Measurements from ENCODE around the gene TBC1D20.
"Not testable (repeated sequence)": the region's sequence is repeated elsewhere in the genome, so short reads cannot be mapped to it uniquely, and the experiment has no call there.

Gene TBC1D20

GRCh38 chr20:475463-476357 is 13.4 kb upstream of the TBC1D20 start:
- no peak for DNase-seq (ENCODE audit: low spot score)

- no peak for DNase-seq (ENCODE audit: low spot score)
Observed at GRCh38 chr20:474581-474980, 12.2 kb upstream of the TBC1D20 start.

GRCh38 chr20:472889-473292 is 10.6 kb upstream of the TBC1D20 start:
- no peak for DNase-seq (ENCODE audit: low spot score)

- DNase-seq (ENCODE audit: low spot score), result no peak
Observed at GRCh38 chr20:472137-472846, 10.0 kb upstream of the TBC1D20 start.

- no peak for DNase-seq (ENCODE audit: low spot score)
Observed at GRCh38 chr20:469746-470490, 7.6 kb upstream of the TBC1D20 start.

GRCh38 chr20:467755-468154 is 5.4 kb upstream of the TBC1D20 start:
- no peak for DNase-seq (ENCODE audit: low spot score)

GRCh38 chr20:461254-462198 is 807 bp downstream of the TBC1D20 start:
- DNase-seq (ENCODE audit: low spot score), result peak; percentile 82

- no peak for DNase-seq (ENCODE audit: low spot score)
Observed at GRCh38 chr20:460707-461106, 1.6 kb downstream of the TBC1D20 start.

- DNase-seq (ENCODE audit: low spot score), result no peak
Observed at GRCh38 chr20:460180-460579, 2.2 kb downstream of the TBC1D20 start.

- DNase-seq (ENCODE audit: low spot score), result no peak
Observed at GRCh38 chr20:458776-459175, 3.6 kb downstream of the TBC1D20 start.

GRCh38 chr20:454951-455350 is 7.4 kb downstream of the TBC1D20 start:
- no peak for DNase-seq (ENCODE audit: low spot score)

GRCh38 chr20:452021-452420 is 10.3 kb downstream of the TBC1D20 start:
- DNase-seq (ENCODE audit: low spot score), result not testable (repeated sequence)

- no peak for DNase-seq (ENCODE audit: low spot score)
Observed at GRCh38 chr20:445514-446336, 16.6 kb downstream of the TBC1D20 start.

- no peak for DNase-seq (ENCODE audit: low spot score)
Observed at GRCh38 chr20:444862-445426, 17.4 kb downstream of the TBC1D20 start.

GRCh38 chr20:444117-444516 is 18.2 kb downstream of the TBC1D20 start:
- no peak for DNase-seq (ENCODE audit: low spot score)

GRCh38 chr20:443223-443775 is 19.0 kb downstream of the TBC1D20 start:
- no peak for DNase-seq (ENCODE audit: low spot score)

- DNase-seq (ENCODE audit: low spot score), result no peak
Observed at GRCh38 chr20:440636-441035, 21.7 kb downstream of the TBC1D20 start.

GRCh38 chr20:440148-440547 is 22.2 kb downstream of the TBC1D20 start:
- no peak for DNase-seq (ENCODE audit: low spot score)

GRCh38 chr20:438571-439469 is 23.5 kb downstream of the TBC1D20 start:
- DNase-seq (ENCODE audit: low spot score), result no peak

All from iPS-NIHi11 (cell line).